ENCODE measurements around the gene EMSY. TPM values are rescaled to one million over a fixed set of nuclear protein-coding genes. Genes with fewer than 3 reads are reported as not detected.

The EMSY gene
- total and polyA plus RNA-seq, 2 of the 8 experiments (the other 6 are each of a cell fraction or from before 2014, with no cell fraction given): 29.6 to 34.6 TPM

GRCh38 chr11:76567261-76567660, 122.4 kb downstream of the EMSY start:
- no peak overlapping the region for H2BK120ac ChIP-seq (replicated peaks; ENCODE audit: low read depth, low read length)
- no peak overlapping the region for H3K4ac ChIP-seq (replicated peaks; ENCODE audit: insufficient read length, low read depth, low read length)
- no peak overlapping the region for H2BK15ac ChIP-seq (ENCODE audit: low read length)
- no peak overlapping the region for H2AFZ ChIP-seq (ENCODE audit: low read length)
- no peak overlapping the region for H4K8ac ChIP-seq (ENCODE audit: extremely low read depth, insufficient read depth, low read length)
- DNase-seq (ENCODE audit: low read depth in 1 of 2, low spot score in 2 of 2) (no peak), FAIRE-seq (no peak)
- H3K4me3 ChIP-seq (ENCODE audit: extremely low read depth in 1 of 4, insufficient read depth in 2 of 4, low read depth in 3 of 4, low read length in 4 of 4): no peak overlapping the region
- H3K56ac ChIP-seq (replicated peaks; ENCODE audit: insufficient read length, low read depth, low read length): no peak overlapping the region
- no peaks in the 10 kb centered on the region for H3K79me2 ChIP-seq (ENCODE audit: control insufficient read depth in 1 of 2, insufficient read depth in 2 of 2, low read length in 2 of 2)
- ChIA-PET POLR2A (ENCODE audit: partially characterized antibody) (no interaction called here), CTCF (ENCODE audit: partially characterized antibody) (interaction anchor here (1.0 to 1.5 kb wide), 2 partner anchors 10 to 113 kb away, joined by 3 read pairs; no protein-coding TSS in a partner anchor)
- H2AK5ac ChIP-seq (ENCODE audit: low read depth, low read length): no peak overlapping the region
- H3K4me1 ChIP-seq (replicated peaks in 1 of 4; ENCODE audit: control insufficient read depth in 3 of 4, insufficient read depth in 4 of 4, low read length in 3 of 4): no peaks in the 10 kb centered on the region
- H3K9ac ChIP-seq (replicated peaks in 1 of 4; ENCODE audit: extremely low read depth in 1 of 4, low read depth in 3 of 4, low read length in 3 of 4): no peak overlapping the region
- no peak overlapping the region for H3K23ac ChIP-seq (ENCODE audit: insufficient read length)
- H3K9me3 ChIP-seq (ENCODE audit: insufficient read depth in 2 of 2, low read depth in 1 of 2, low read length in 1 of 2): no peaks in the 10 kb centered on the region
- H4K20me1 ChIP-seq (replicated peaks in 1 of 2; ENCODE audit: control insufficient read depth in 1 of 2, insufficient read depth in 2 of 2, low read length in 2 of 2): no peaks in the 10 kb centered on the region
- H2BK20ac ChIP-seq (ENCODE audit: low read length): no peak overlapping the region
- no peak overlapping the region for H3K4me2 ChIP-seq (ENCODE audit: insufficient read depth in 1 of 2, low read depth in 2 of 2, low read length in 2 of 2)
- H3K36me3 ChIP-seq (ENCODE audit: control insufficient read depth in 2 of 4, insufficient read depth in 4 of 4, low read length in 3 of 4): no peaks in the 10 kb centered on the region
- H2BK12ac ChIP-seq (ENCODE audit: low read depth, low read length): no peak overlapping the region
- no peak overlapping the region for H3K18ac ChIP-seq (ENCODE audit: extremely low read depth, low read length)
- no peak overlapping the region for H2BK5ac ChIP-seq (ENCODE audit: low read depth, low read length)
- 96% methylated on average over 3 of the region's 3 CpGs; no CpG with 5 or more reads in 1 of the 2 experiments for WGBS, 2 experiments (ENCODE audit: extremely low coverage in 1 of 2, insufficient coverage in 1 of 2, insufficient read length in 1 of 2, insufficient replicate concordance in 2 of 2, low coverage in 1 of 2, low lambda C conversion rate in 2 of 2, missing lambda C conversion rate in 1 of 2)
- no peaks in the 10 kb centered on the region for H3K23me2 ChIP-seq (ENCODE audit: low read depth, low read length)
- no peak overlapping the region for H4K5ac ChIP-seq (ENCODE audit: insufficient read length, low read depth, low read length)
- no peaks in the 10 kb centered on the region for H3K79me1 ChIP-seq (ENCODE audit: low read depth, low read length)
- no peak overlapping the region for H4K91ac ChIP-seq (replicated peaks; ENCODE audit: insufficient read length, low read length)
- no peak overlapping the region for H3K27ac ChIP-seq (ENCODE audit: low read depth, low read length)
- H3K27me3 ChIP-seq (replicated peaks in 1 of 4; ENCODE audit: control insufficient read depth in 3 of 4, extremely low read depth in 1 of 4, insufficient read depth in 3 of 4, low read length in 3 of 4): no peaks in the 10 kb centered on the region
- no peak overlapping the region for H3K14ac ChIP-seq (ENCODE audit: insufficient read length)
- no peak for TF ChIP-seq POLR2AphosphoS5 (IDR thresholded peaks at IDR 0.05; ENCODE audit: low read depth, low read length)
- no peak for TF ChIP-seq RAD21 (IDR thresholded peaks at IDR 0.05 in 1 of 2, conservative IDR thresholded peaks at IDR 0.05 in 1 of 2; ENCODE audit: low read depth in 2 of 2, low read length in 2 of 2)
- TF ChIP-seq MAFK (IDR thresholded peaks at IDR 0.05; ENCODE audit: low read depth, low read length): no peak
- TF ChIP-seq, protein P1, sequence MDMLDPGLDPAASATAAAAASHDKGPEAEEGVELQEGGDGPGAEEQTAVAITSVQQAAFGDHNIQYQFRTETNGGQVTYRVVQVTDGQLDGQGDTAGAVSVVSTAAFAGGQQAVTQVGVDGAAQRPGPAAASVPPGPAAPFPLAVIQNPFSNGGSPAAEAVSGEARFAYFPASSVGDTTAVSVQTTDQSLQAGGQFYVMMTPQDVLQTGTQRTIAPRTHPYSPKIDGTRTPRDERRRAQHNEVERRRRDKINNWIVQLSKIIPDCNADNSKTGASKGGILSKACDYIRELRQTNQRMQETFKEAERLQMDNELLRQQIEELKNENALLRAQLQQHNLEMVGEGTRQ (IDR thresholded peaks at IDR 0.05; ENCODE audit: low read length): no peak
- TF ChIP-seq ZNF274 (IDR thresholded peaks at IDR 0.05; ENCODE audit: borderline replicate concordance, extremely low read depth, low read length): no peak
- TF ChIP-seq SUZ12 (IDR thresholded peaks at IDR 0.05; ENCODE audit: low read length): no peak
- TF ChIP-seq RXRA (IDR thresholded peaks at IDR 0.05; ENCODE audit: insufficient read depth, low read depth, low read length): no peak
- no peak for TF ChIP-seq RBBP5 (IDR thresholded peaks at IDR 0.05; ENCODE audit: borderline replicate concordance, low read depth, low read length)
- TF ChIP-seq EGR1 (IDR thresholded peaks at IDR 0.05; ENCODE audit: borderline replicate concordance, low read depth, low read length): no peak
- no peak for TF ChIP-seq POLR2A (IDR thresholded peaks at IDR 0.05; ENCODE audit: control extremely low read depth in 1 of 2, low read depth in 2 of 2, low read length in 2 of 2)
- TF ChIP-seq, protein P2, sequence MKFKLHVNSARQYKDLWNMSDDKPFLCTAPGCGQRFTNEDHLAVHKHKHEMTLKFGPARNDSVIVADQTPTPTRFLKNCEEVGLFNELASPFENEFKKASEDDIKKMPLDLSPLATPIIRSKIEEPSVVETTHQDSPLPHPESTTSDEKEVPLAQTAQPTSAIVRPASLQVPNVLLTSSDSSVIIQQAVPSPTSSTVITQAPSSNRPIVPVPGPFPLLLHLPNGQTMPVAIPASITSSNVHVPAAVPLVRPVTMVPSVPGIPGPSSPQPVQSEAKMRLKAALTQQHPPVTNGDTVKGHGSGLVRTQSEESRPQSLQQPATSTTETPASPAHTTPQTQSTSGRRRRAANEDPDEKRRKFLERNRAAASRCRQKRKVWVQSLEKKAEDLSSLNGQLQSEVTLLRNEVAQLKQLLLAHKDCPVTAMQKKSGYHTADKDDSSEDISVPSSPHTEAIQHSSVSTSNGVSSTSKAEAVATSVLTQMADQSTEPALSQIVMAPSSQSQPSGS (IDR thresholded peaks at IDR 0.05; ENCODE audit: low read length): no peak
- TF ChIP-seq YY1 (IDR thresholded peaks at IDR 0.05; ENCODE audit: low read depth, low read length): no peak
